Fibroblast of lung (primary cell): ENCODE results near the gene PER2.

Experiments
- CTCF ChIP-seq, 2 donors: IDR thresholded peaks in 1 of 2; conservative IDR thresholded peaks in 1 of 2; 1 replicate in 1 of 2; 2 replicates in 1 of 2; pipeline ENCODE4 v1.5.1; 2011 to 2012; ENCODE audit warnings: low read length in 2 of 2, control low read depth in 1 of 2, inconsistent platforms in 1 of 2, low read depth in 1 of 2, mild to moderate bottlenecking in 1 of 2
- EZH2 ChIP-seq: IDR thresholded peaks from 2 replicates; pipeline ENCODE4 v1.5.1; 2012; ENCODE audit warnings: low read length, control low read depth, mild to moderate bottlenecking; ENCODE audit errors: missing control alignments

GRCh38 chr2:238251986-238252385 lies 36.4 kb downstream of the PER2 start:
- TF ChIP-seq CTCF (conservative IDR thresholded peaks at IDR 0.05 in 1 of 2, IDR thresholded peaks at IDR 0.05 in 1 of 2; ENCODE audit: low read depth in 1 of 2, low read length in 2 of 2), result no peak
- no peak for TF ChIP-seq EZH2
